ENCODE data around the gene GTF2IRD1. TPM values are rescaled to one million over a fixed set of nuclear protein-coding genes. Genes with fewer than 3 reads are reported as not detected.
"Not testable (repeated sequence)": the region's sequence is repeated elsewhere in the genome, so short reads cannot be mapped to it uniquely, and the experiment has no call there.

Gene GTF2IRD1
- total RNA-seq, 4 donors from 2014 or later: 42.9 to 109 (median 77.0) TPM

- not testable (repeated sequence) for H3K27me3 ChIP-seq, H3K4me1 ChIP-seq, H3K9me3 ChIP-seq, H3K4me3 ChIP-seq, ATAC-seq, H3K36me3 ChIP-seq, DNase-seq
- peak overlapping the region in 1 of 4 donors; percentile 74 for H3K27ac ChIP-seq
- in situ Hi-C loops (cut with MboI; ENCODE audit: low sequenced_read_pairs in 4 of 4): loop anchor here in 1 of 4 donors (25.0 kb wide), 1 partner anchor 464 kb away; no protein-coding TSS in a partner anchor
- intact Hi-C loops (cut with DNase I; ENCODE audit: low total_unique reads): loop anchor here (10.0 kb wide), 1 partner anchor 96 kb away; no protein-coding TSS in a partner anchor
These were observed 197.4 kb downstream of the GTF2IRD1 start for GRCh38 chr7:74651133-74651504.

Other genes with a start within 250 kb of the GTF2IRD1 start
- gene LAT2, start 243.9 kb upstream of the GTF2IRD1 start, total RNA-seq: 1 to 10 TPM; 2.1 to 5.3 (median 3.0) TPM
- gene RFC2, start 199.5 kb upstream of the GTF2IRD1 start, total RNA-seq: 10 to 100 TPM in 3 of 4 donors, 1 to 10 TPM in 1; 8.2 to 15.2 (median 12.7) TPM
- 10 to 100 TPM in 1 of 4 donors, 1 to 10 TPM in 3; 2.0 to 10.0 (median 4.2) TPM for gene CLIP2, start 164.5 kb upstream of the GTF2IRD1 start, total RNA-seq
- gene GTF2I, start 203.8 kb downstream of the GTF2IRD1 start, total RNA-seq: 100 to 1,000 TPM in 2 of 4 donors, 10 to 100 TPM in 2; 50.8 to 125 (median 104) TPM

Measured in gastrocnemius medialis (tissue), 4 donors.